ENCODE measurements around the gene CFTR. TPM values are rescaled to one million over a fixed set of nuclear protein-coding genes. Genes with fewer than 3 reads are reported as not detected.

Gene CFTR
- total and polyA plus RNA-seq, 2 of the 4 experiments (the other 2 are of a cell fraction), result 0.18 to 0.21 TPM

DNA sequence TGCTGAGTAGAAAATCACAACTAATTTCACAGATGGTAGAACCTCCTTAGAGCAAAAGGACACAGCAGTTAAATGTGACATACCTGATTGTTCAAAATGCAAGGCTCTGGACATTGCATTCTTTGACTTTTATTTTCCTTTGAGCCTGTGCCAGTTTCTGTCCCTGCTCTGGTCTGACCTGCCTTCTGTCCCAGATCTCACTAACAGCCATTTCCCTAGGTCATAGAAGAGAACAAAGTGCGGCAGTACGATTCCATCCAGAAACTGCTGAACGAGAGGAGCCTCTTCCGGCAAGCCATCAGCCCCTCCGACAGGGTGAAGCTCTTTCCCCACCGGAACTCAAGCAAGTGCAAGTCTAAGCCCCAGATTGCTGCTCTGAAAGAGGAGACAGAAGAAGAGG is 186.9 kb downstream of the CFTR start:
- Histone ChIP-seq H4K5ac (ENCODE audit: low read depth, low read length) (peak overlapping the region; percentile 80), H3K79me1 (ENCODE audit: low read depth in 1 of 2, low read length in 2 of 2) (no peaks in the 10 kb centered on the region), H3K14ac (replicated peaks; ENCODE audit: low read depth, low read length) (peak overlapping the region; percentile 39), H2AK9ac (replicated peaks; ENCODE audit: low read depth, low read length, poor library complexity) (no peak overlapping the region), H3K4ac (ENCODE audit: low read depth, low read length) (peak overlapping the region; percentile 78), H3K4me3 (ENCODE audit: insufficient read depth, low read depth, low read length) (no peak overlapping the region), H3K9me1 (ENCODE audit: insufficient read depth, low read length) (peaks cover 7% of the 10 kb centered on the region), H3K23ac (ENCODE audit: low read depth, low read length) (peak overlapping the region; percentile 34), H2AFZ (replicated peaks; ENCODE audit: low read length, poor library complexity) (no peak overlapping the region), H3K9ac (ENCODE audit: low read depth, low read length) (no peak overlapping the region), H3K4me1 (ENCODE audit: control insufficient read depth, insufficient read depth, low read length) (peaks cover 17% of the 10 kb centered on the region), H2BK120ac (ENCODE audit: low read depth, low read length) (peak overlapping the region; percentile 90), H2BK5ac (ENCODE audit: low read depth, low read length, poor library complexity, severe bottlenecking) (peak overlapping the region; percentile 59), H4K20me1 (ENCODE audit: insufficient read depth, low read length) (no peaks in the 10 kb centered on the region), H3K27ac (ENCODE audit: insufficient read depth, low read length) (peak overlapping the region; percentile 56; the same call in 1 of the 2 replicates), H2BK15ac (ENCODE audit: low read depth, low read length) (peak overlapping the region; percentile 85; the same call in 2 of the 3 replicates), H2BK20ac (ENCODE audit: low read depth, low read length) (peak overlapping the region; percentile 94), H3K4me2 (ENCODE audit: low read depth, low read length) (no peak overlapping the region), H3K18ac (ENCODE audit: low read depth, low read length) (peak overlapping the region; percentile 96), H4K91ac (ENCODE audit: insufficient read depth, low read depth, low read length) (peak overlapping the region; percentile 92), H2AK5ac (ENCODE audit: low read depth, low read length) (peak overlapping the region; percentile 87), H3K9me3 (ENCODE audit: control insufficient read depth, insufficient read depth, low read length) (no peaks in the 10 kb centered on the region), H3K27me3 (ENCODE audit: control insufficient read depth, insufficient read depth, low read length) (no peaks in the 10 kb centered on the region), H4K8ac (ENCODE audit: low read depth in 2 of 2, low read length in 2 of 2) (peak overlapping the region; percentile 9 to 78), H3K56ac (ENCODE audit: extremely low read depth, insufficient read depth, low read length) (peak overlapping the region; percentile 8; the same call in 1 of the 2 replicates), H3K36me3 (ENCODE audit: control insufficient read depth, insufficient read depth, low read length) (no peaks in the 10 kb centered on the region)
- 90% methylated on average over 4 of the region's 6 CpGs; no CpG with 5 or more reads in 1 of the 2 experiments for WGBS, 2 experiments (ENCODE audit: extremely low coverage in 2 of 2, insufficient read length in 1 of 2)
- dilution Hi-C loops (cut with HindIII; ENCODE audit: low sequenced_read_pairs, unreplicated experiment) (no loop called here), intact Hi-C loops (cut with micrococcal nuclease) (no loop called here), in situ Hi-C loops (cut with MboI; ENCODE audit: low sequenced_read_pairs) (no loop called here)
- CTCF ChIA-PET, result interaction anchor here (1.0 to 1.5 kb wide), 2 partner anchors 10 to 207 kb away, joined by 3 read pairs; no protein-coding TSS in a partner anchor
- no TSS peak for BruUV-seq (replicated peaks)
- DNase-seq (no peak), ATAC-seq (ENCODE audit: low read depth) (no peak)
- POLR2A ChIA-PET (ENCODE audit: unreplicated experiment), result no interaction called here
- TF ChIP-seq, protein P1, sequence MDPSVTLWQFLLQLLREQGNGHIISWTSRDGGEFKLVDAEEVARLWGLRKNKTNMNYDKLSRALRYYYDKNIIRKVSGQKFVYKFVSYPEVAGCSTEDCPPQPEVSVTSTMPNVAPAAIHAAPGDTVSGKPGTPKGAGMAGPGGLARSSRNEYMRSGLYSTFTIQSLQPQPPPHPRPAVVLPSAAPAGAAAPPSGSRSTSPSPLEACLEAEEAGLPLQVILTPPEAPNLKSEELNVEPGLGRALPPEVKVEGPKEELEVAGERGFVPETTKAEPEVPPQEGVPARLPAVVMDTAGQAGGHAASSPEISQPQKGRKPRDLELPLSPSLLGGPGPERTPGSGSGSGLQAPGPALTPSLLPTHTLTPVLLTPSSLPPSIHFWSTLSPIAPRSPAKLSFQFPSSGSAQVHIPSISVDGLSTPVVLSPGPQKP (IDR thresholded peaks at IDR 0.05; ENCODE audit: borderline replicate concordance, low read depth, low read length), result no peak
- TF ChIP-seq CHD1 (IDR thresholded peaks at IDR 0.05; ENCODE audit: low read depth, low read length), result no peak
- no peak for TF ChIP-seq NFE2L2 (IDR thresholded peaks at IDR 0.05; ENCODE audit: low read depth, low read length)
- no peak for TF ChIP-seq POLR2A (IDR thresholded peaks at IDR 0.05; ENCODE audit: low read depth, low read length)
